ENCODE data around the gene HOMER2. TPM values are rescaled to one million over a fixed set of nuclear protein-coding genes. Genes with fewer than 3 reads are reported as not detected.
A peak's percentile ranks its signal among the peaks of the same experiment; 100 is the strongest.

Gene HOMER2
- total RNA-seq, 1 donor from 2014 or later = 12.2 TPM

GRCh38 chr15:82969353-82969752, 16.8 kb upstream of the HOMER2 start:
- FAIRE-seq (no peak), DNase-seq (ENCODE audit: low read depth) (no peak)
- Histone ChIP-seq H3K4me3 (ENCODE audit: insufficient read depth, low read depth, low read length) (no peak overlapping the region), H3K36me3 (ENCODE audit: insufficient read depth, low read length) (no peaks in the 10 kb centered on the region), H3K79me2 (ENCODE audit: insufficient read depth, low read length) (no peaks in the 10 kb centered on the region), H2AFZ (ENCODE audit: low read depth, low read length) (no peak overlapping the region), H3K4me2 (ENCODE audit: low read length) (no peak overlapping the region), H3K27ac (ENCODE audit: low read depth, low read length) (no peak overlapping the region), H3K9ac (ENCODE audit: low read length) (no peak overlapping the region), H3K9me3 (ENCODE audit: insufficient read depth, low read depth, low read length) (no peaks in the 10 kb centered on the region), H4K20me1 (ENCODE audit: insufficient read depth, low read length) (no peaks in the 10 kb centered on the region), H3K4me1 (ENCODE audit: insufficient read depth, low read length) (no peaks in the 10 kb centered on the region), H3K27me3 (ENCODE audit: insufficient read depth, low read length) (peaks cover 2% of the 10 kb centered on the region)
- H3K27me3 Mint-ChIP-seq (ENCODE audit: low read depth, unreplicated experiment) = no peaks in the 10 kb centered on the region
- no peak overlapping the region for H3K4me3 Mint-ChIP-seq (ENCODE audit: unreplicated experiment)
- no peaks in the 10 kb centered on the region for H3K9me3 Mint-ChIP-seq (ENCODE audit: unreplicated experiment)
- H3K4me1 Mint-ChIP-seq (ENCODE audit: low read depth, unreplicated experiment) = peaks cover 4% of the 10 kb centered on the region
- H3K36me3 Mint-ChIP-seq (ENCODE audit: low read depth, unreplicated experiment) = no peaks in the 10 kb centered on the region
- TF ChIP-seq CTCF (IDR thresholded peaks at IDR 0.05; ENCODE audit: insufficient read depth, low read depth, low read length) (no peak), EZH2 (IDR thresholded peaks at IDR 0.05; ENCODE audit: insufficient read depth, low read length) (no peak)
- H3K27ac Mint-ChIP-seq (ENCODE audit: unreplicated experiment) = no peak overlapping the region

GRCh38 chr15:82968066-82968465, 15.5 kb upstream of the HOMER2 start:
- peaks cover 2% of the 10 kb centered on the region for H3K4me1 Mint-ChIP-seq (ENCODE audit: low read depth, unreplicated experiment)
- H3K27ac Mint-ChIP-seq (ENCODE audit: unreplicated experiment) = no peak overlapping the region
- no peaks in the 10 kb centered on the region for H3K36me3 Mint-ChIP-seq (ENCODE audit: low read depth, unreplicated experiment)
- Histone ChIP-seq H3K4me2 (ENCODE audit: low read length) (no peak overlapping the region), H3K27ac (ENCODE audit: low read depth, low read length) (no peak overlapping the region), H3K79me2 (ENCODE audit: insufficient read depth, low read length) (no peaks in the 10 kb centered on the region), H3K27me3 (ENCODE audit: insufficient read depth, low read length) (peaks cover 2% of the 10 kb centered on the region), H3K4me1 (ENCODE audit: insufficient read depth, low read length) (no peaks in the 10 kb centered on the region), H3K9ac (ENCODE audit: low read length) (no peak overlapping the region), H3K36me3 (ENCODE audit: insufficient read depth, low read length) (no peaks in the 10 kb centered on the region), H4K20me1 (ENCODE audit: insufficient read depth, low read length) (no peaks in the 10 kb centered on the region), H3K9me3 (ENCODE audit: insufficient read depth, low read depth, low read length) (no peaks in the 10 kb centered on the region), H3K4me3 (ENCODE audit: insufficient read depth, low read depth, low read length) (no peak overlapping the region), H2AFZ (ENCODE audit: low read depth, low read length) (no peak overlapping the region)
- TF ChIP-seq CTCF (IDR thresholded peaks at IDR 0.05; ENCODE audit: insufficient read depth, low read depth, low read length) (no peak), EZH2 (IDR thresholded peaks at IDR 0.05; ENCODE audit: insufficient read depth, low read length) (no peak)
- no peak overlapping the region for H3K4me3 Mint-ChIP-seq (ENCODE audit: unreplicated experiment)
- no peaks in the 10 kb centered on the region for H3K9me3 Mint-ChIP-seq (ENCODE audit: unreplicated experiment)
- no peak for FAIRE-seq
- peak; percentile 73 for DNase-seq (ENCODE audit: low read depth)
- H3K27me3 Mint-ChIP-seq (ENCODE audit: low read depth, unreplicated experiment) = no peaks in the 10 kb centered on the region

- H3K4me3 Mint-ChIP-seq (ENCODE audit: unreplicated experiment) = no peak overlapping the region
These were observed 14.2 kb upstream of the HOMER2 start for GRCh38 chr15:82966671-82967071.

More at GRCh38 chr15:82966671-82967071, 14.2 kb upstream of the HOMER2 start:
- H3K27ac ChIP-seq (ENCODE audit: low read depth, low read length) = no peak overlapping the region
- H3K4me1 Mint-ChIP-seq (ENCODE audit: low read depth, unreplicated experiment) = no peaks in the 10 kb centered on the region
- no peaks in the 10 kb centered on the region for H3K36me3 ChIP-seq (ENCODE audit: insufficient read depth, low read length)
- H3K9me3 Mint-ChIP-seq (ENCODE audit: unreplicated experiment) = no peaks in the 10 kb centered on the region
- H3K27ac Mint-ChIP-seq (ENCODE audit: unreplicated experiment) = no peak overlapping the region
- H3K27me3 ChIP-seq (ENCODE audit: insufficient read depth, low read length) = peaks cover 2% of the 10 kb centered on the region
- no peak overlapping the region for H3K4me2 ChIP-seq (ENCODE audit: low read length)
- no peak for TF ChIP-seq EZH2 (IDR thresholded peaks at IDR 0.05; ENCODE audit: insufficient read depth, low read length)
- TF ChIP-seq CTCF (IDR thresholded peaks at IDR 0.05; ENCODE audit: insufficient read depth, low read depth, low read length) = no peak
- no peaks in the 10 kb centered on the region for H4K20me1 ChIP-seq (ENCODE audit: insufficient read depth, low read length)
- H3K9me3 ChIP-seq (ENCODE audit: insufficient read depth, low read depth, low read length) = no peaks in the 10 kb centered on the region
- no peak overlapping the region for H3K9ac ChIP-seq (ENCODE audit: low read length)
- H3K4me1 ChIP-seq (ENCODE audit: insufficient read depth, low read length) = no peaks in the 10 kb centered on the region
- no peaks in the 10 kb centered on the region for H3K36me3 Mint-ChIP-seq (ENCODE audit: low read depth, unreplicated experiment)
- no peak for FAIRE-seq
- no peak overlapping the region for H3K4me3 ChIP-seq (ENCODE audit: insufficient read depth, low read depth, low read length)
- no peaks in the 10 kb centered on the region for H3K27me3 Mint-ChIP-seq (ENCODE audit: low read depth, unreplicated experiment)
- H3K79me2 ChIP-seq (ENCODE audit: insufficient read depth, low read length) = no peaks in the 10 kb centered on the region
- H2AFZ ChIP-seq (ENCODE audit: low read depth, low read length) = no peak overlapping the region
- DNase-seq (ENCODE audit: low read depth) = no peak
